ENCODE measurements around the gene MICAL2.

Gene MICAL2

GRCh38 chr11:12075822-12076821 is 34.3 kb upstream of the MICAL2 start:
- H3K9me3 ChIP-seq = no peaks in the 10 kb centered on the region
- no peaks in the 10 kb centered on the region for H3K27me3 ChIP-seq
- H3K4me1 ChIP-seq = no peaks in the 10 kb centered on the region
- no peak for TF ChIP-seq CTCF (IDR thresholded peaks at IDR 0.05; ENCODE audit: low read depth, low read length)
- no peaks in the 10 kb centered on the region for H3K36me3 ChIP-seq
- H3K4me3 ChIP-seq (ENCODE audit: low read depth, low read length) = no peak overlapping the region
- DNase-seq = no peak

- no peaks in the 10 kb centered on the region for H3K9me3 ChIP-seq
- H3K4me3 ChIP-seq (ENCODE audit: low read depth, low read length) = no peak overlapping the region
- no peaks in the 10 kb centered on the region for H3K4me1 ChIP-seq
- no peak for DNase-seq
- no peaks in the 10 kb centered on the region for H3K36me3 ChIP-seq
- H3K27me3 ChIP-seq = no peaks in the 10 kb centered on the region
- TF ChIP-seq CTCF (IDR thresholded peaks at IDR 0.05; ENCODE audit: low read depth, low read length) = no peak
Measured at GRCh38 chr11:12076840-12077534, 33.4 kb upstream of the MICAL2 start.

GRCh38 chr11:12077535-12078280 is 32.7 kb upstream of the MICAL2 start:
- Histone ChIP-seq H3K9me3 (no peaks in the 10 kb centered on the region), H3K27me3 (no peaks in the 10 kb centered on the region), H3K4me3 (ENCODE audit: low read depth, low read length) (no peak overlapping the region), H3K36me3 (no peaks in the 10 kb centered on the region), H3K4me1 (no peaks in the 10 kb centered on the region)
- no peak for DNase-seq
- TF ChIP-seq CTCF (IDR thresholded peaks at IDR 0.05; ENCODE audit: low read depth, low read length) = no peak

GRCh38 chr11:12079726-12080556 is 30.4 kb upstream of the MICAL2 start:
- Histone ChIP-seq H3K4me1 (no peaks in the 10 kb centered on the region), H3K4me3 (ENCODE audit: low read depth, low read length) (no peak overlapping the region), H3K36me3 (no peaks in the 10 kb centered on the region), H3K27me3 (no peaks in the 10 kb centered on the region), H3K9me3 (no peaks in the 10 kb centered on the region)
- no peak for DNase-seq
- no peak for TF ChIP-seq CTCF (IDR thresholded peaks at IDR 0.05; ENCODE audit: low read depth, low read length)

- peak; percentile 21; the same call in 1 of the 2 replicates for TF ChIP-seq CTCF (IDR thresholded peaks at IDR 0.05; ENCODE audit: low read depth, low read length)
- no peaks in the 10 kb centered on the region for H3K4me1 ChIP-seq
Measured at GRCh38 chr11:12083380-12083779, 27.0 kb upstream of the MICAL2 start.

More at GRCh38 chr11:12083380-12083779, 27.0 kb upstream of the MICAL2 start:
- Histone ChIP-seq H3K4me3 (ENCODE audit: low read depth, low read length) (no peak overlapping the region), H3K36me3 (no peaks in the 10 kb centered on the region), H3K9me3 (no peaks in the 10 kb centered on the region), H3K27me3 (no peaks in the 10 kb centered on the region)
- no peak for DNase-seq
